RWPE2 (cell line): Measurements from ENCODE around the gene CAV1.

Experiments
- ATAC-seq: fragments of 200-7000 bp; cut with Tn5 transposase; 3 replicates; pipeline ENCODE4 v1.9.1; 2021; ENCODE audit warnings: low read depth
- DNase-seq: peaks from one replicate; pipeline ENCODE4 v3.0.0-alpha.2; 2020; ENCODE audit warnings: low spot score
- H3K27ac ChIP-seq: fragments of 450-650 bp; 2 replicates; pipeline ENCODE4 v1.5.1; 2017; ENCODE audit warnings: mild to moderate bottlenecking; ENCODE audit not compliant: poor library complexity, severe bottlenecking
- H3K27me3 ChIP-seq: fragments of 250-450 bp; sonication (Bioruptor Pico); 2 replicates; pipeline ENCODE4 v1.5.1; 2021; ENCODE audit warnings: mild to moderate bottlenecking, moderate library complexity; ENCODE audit not compliant: insufficient read depth, poor library complexity, severe bottlenecking
- H3K36me3 ChIP-seq: fragments of 250-450 bp; sonication (Bioruptor Pico); 2 replicates; pipeline ENCODE4 v1.5.1; 2020; ENCODE audit warnings: low read depth, mild to moderate bottlenecking, moderate library complexity
- H3K4me1 ChIP-seq: fragments of 250-450 bp; sonication (Bioruptor Pico); 2 replicates; pipeline ENCODE4 v1.5.1; 2021; ENCODE audit warnings: mild to moderate bottlenecking, moderate library complexity; ENCODE audit not compliant: insufficient read depth, poor library complexity, severe bottlenecking
- H3K4me3 ChIP-seq: fragments of 250-450 bp; sonication (Bioruptor Pico); 2 replicates; pipeline ENCODE4 v1.5.1; 2021; ENCODE audit warnings: mild to moderate bottlenecking, moderate library complexity; ENCODE audit not compliant: severe bottlenecking
- H3K9me3 ChIP-seq: fragments of 250-450 bp; sonication (Bioruptor Pico); 2 replicates; pipeline ENCODE4 v1.5.1; 2021; ENCODE audit warnings: mild to moderate bottlenecking, moderate library complexity; ENCODE audit not compliant: severe bottlenecking
- TF ChIP-seq, protein P1 (sequence below): fragments of 450-650 bp; IDR thresholded peaks from one replicate; pipeline ENCODE4 v1.5.1; 2017; ENCODE audit warnings: mild to moderate bottlenecking, moderate library complexity; ENCODE audit not compliant: poor library complexity, severe bottlenecking

Gene CAV1

DNA sequence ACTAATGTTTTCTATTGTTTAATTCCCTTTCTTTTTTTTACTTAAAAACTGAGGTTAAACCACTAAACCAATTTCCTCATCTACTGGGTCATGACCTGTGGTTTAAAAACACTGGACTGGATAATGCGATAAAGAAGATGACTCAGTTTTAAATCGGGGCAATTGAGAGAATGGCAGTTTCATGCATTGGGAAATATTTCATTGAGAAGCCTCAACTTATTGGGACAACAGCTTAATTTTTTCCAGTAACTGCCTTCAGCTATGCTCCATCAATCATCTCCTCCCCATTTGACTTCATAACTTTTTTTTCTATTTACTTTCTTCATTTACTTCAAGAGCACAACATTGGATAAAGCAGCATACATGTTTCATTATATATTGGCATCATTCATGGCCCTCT lies 85.4 kb downstream of the CAV1 start:
- DNase-seq (no peak), ATAC-seq (peak; percentile 14; the same call in 1 of the 3 replicates)
- TF ChIP-seq, protein P1, sequence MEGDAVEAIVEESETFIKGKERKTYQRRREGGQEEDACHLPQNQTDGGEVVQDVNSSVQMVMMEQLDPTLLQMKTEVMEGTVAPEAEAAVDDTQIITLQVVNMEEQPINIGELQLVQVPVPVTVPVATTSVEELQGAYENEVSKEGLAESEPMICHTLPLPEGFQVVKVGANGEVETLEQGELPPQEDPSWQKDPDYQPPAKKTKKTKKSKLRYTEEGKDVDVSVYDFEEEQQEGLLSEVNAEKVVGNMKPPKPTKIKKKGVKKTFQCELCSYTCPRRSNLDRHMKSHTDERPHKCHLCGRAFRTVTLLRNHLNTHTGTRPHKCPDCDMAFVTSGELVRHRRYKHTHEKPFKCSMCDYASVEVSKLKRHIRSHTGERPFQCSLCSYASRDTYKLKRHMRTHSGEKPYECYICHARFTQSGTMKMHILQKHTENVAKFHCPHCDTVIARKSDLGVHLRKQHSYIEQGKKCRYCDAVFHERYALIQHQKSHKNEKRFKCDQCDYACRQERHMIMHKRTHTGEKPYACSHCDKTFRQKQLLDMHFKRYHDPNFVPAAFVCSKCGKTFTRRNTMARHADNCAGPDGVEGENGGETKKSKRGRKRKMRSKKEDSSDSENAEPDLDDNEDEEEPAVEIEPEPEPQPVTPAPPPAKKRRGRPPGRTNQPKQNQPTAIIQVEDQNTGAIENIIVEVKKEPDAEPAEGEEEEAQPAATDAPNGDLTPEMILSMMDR: no peak
- Histone ChIP-seq H3K9me3 (no peaks in the 10 kb centered on the region), H3K27ac (no peak overlapping the region), H3K4me3 (no peak overlapping the region), H3K27me3 (no peaks in the 10 kb centered on the region), H3K36me3 (no peaks in the 10 kb centered on the region), H3K4me1 (no peaks in the 10 kb centered on the region)

DNA sequence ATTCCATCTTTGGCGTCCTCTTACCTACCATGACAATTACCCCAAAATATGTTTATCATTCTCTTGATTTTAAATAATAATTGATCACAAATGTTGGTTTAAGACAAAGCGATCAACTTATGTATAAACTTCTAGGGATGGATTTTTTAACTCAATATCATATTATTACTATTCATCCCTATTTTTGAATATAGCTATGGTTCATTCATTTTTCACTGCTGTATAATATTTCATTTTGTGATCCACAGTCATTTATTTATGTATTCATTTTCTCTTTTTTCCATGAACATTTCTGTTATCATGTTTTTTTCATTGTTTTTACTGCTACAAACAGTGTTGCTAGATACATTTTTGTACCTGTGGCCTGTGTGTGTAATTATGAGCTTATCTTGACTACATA lies 85.9 kb downstream of the CAV1 start:
- Histone ChIP-seq H3K4me3 (no peak overlapping the region), H3K27ac (no peak overlapping the region), H3K4me1 (no peaks in the 10 kb centered on the region), H3K9me3 (no peaks in the 10 kb centered on the region), H3K36me3 (no peaks in the 10 kb centered on the region), H3K27me3 (no peaks in the 10 kb centered on the region)
- ATAC-seq (no peak), DNase-seq (no peak)
- TF ChIP-seq, protein P1: no peak
